HG03095 (cell line): ENCODE data around the gene COL26A1.

Experiments
- ATAC-seq: cut with Tn5 transposase; IDR thresholded peaks from one replicate; pipeline ENCODE4 v1.9.1; 2021; ENCODE audit warnings: moderate library complexity; ENCODE audit not compliant: unreplicated experiment

COL26A1 gene

DNA sequence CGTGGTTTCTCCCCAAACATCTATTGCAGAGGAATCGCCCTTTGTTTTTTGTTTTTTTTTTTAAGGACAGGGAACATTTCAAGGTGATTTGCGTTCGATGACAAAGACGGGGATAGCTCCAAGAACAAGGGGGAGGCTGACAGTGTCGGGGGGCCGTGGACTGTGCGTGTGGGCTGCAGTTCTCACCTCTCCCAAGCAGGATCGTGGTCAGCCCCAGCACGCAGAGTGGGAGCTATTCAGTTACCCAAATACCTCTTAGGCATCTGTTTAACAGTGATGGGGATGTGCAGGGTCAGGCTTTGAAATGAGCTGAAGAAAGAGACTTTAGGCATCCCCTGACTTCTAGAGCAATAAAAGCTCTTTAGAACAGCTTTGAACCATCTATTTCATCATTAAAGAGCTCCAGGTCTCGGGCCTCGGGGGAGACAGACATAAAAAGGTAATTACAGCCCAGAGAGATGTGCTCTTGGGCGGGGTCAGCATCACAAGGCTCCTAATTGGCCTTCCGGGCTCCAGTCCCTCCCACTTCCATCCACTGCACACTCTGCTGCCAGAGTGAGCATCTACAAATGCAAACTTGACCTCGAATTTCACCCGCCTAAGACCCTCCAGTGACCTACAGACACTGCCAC, 169.2 kb downstream of the COL26A1 start:
- ATAC-seq: no peak

- ATAC-seq: no peak
These were observed 169.9 kb downstream of the COL26A1 start for GRCh38 chr7:101532400-101533102.

DNA sequence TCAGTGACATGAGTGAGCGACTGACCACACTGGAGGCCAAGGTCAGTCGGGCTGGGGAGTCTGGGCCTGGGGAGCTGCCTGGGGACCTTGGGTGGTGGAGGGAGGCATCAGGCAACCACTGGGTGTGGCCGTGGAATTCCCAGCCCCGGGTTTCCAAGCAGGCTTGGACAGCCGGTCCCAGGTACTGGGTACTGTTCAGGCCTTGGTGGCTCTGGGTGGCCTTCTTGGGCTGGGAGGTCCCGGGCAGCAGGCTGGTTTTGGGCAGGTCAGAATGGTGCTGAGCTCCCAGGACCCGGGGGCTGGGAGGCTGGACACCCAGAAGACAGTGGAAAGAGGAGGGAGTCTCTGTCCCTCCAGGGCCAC, 170.4 kb downstream of the COL26A1 start:
- ATAC-seq: no peak

GRCh38 chr7:101534015-101534803, 171.5 kb downstream of the COL26A1 start:
- ATAC-seq: no peak

DNA sequence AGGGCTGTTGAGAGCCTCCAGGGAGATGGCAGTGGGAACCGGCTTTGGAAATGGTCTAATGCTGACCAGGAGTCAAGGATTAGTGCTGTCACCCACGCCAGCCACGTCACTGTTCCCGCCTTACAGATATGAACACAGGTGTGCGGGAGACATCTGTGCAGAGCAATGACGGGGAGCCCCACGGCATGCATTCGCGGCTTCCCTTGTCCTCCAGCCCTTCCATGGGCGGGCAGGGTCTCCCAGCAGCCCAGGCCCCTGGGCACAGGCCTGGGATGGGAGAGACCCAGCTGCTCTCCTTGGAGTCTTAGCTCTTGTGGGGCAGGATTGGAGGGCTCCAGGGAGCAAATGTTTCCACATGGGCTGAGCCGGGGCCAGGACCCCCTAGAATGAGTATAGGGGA, 172.2 kb downstream of the COL26A1 start:
- ATAC-seq: no peak

- ATAC-seq: no peak
These were observed 172.7 kb downstream of the COL26A1 start for GRCh38 chr7:101535351-101535751.

GRCh38 chr7:101536232-101536631, 173.6 kb downstream of the COL26A1 start:
- no peak for ATAC-seq

DNA sequence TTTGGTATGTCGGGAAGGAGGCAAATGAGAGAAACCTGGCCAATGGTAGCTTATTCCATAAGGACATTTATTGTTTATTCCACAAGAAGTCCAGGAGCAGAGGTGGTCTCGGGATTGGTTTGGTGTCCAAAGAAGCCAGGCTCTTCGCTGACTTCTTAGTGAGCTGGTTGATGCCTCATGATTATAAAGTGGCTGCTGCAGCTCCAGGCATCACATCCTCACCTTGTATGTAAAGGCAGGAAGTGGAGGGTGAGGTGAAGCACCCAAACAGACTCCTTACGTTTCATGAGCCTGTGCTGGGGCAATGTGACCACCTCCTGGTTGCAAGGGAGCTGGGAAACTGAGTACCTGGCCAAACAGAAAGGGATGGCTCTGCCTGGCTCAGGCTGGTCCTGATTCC, 174.0 kb downstream of the COL26A1 start:
- ATAC-seq: no peak

GRCh38 chr7:101537205-101537604, 174.5 kb downstream of the COL26A1 start:
- ATAC-seq: no peak

- ATAC-seq: no peak
These were observed 175.4 kb downstream of the COL26A1 start for GRCh38 chr7:101537935-101538595.

GRCh38 chr7:101538596-101539459, 176.2 kb downstream of the COL26A1 start:
- no peak for ATAC-seq

DNA sequence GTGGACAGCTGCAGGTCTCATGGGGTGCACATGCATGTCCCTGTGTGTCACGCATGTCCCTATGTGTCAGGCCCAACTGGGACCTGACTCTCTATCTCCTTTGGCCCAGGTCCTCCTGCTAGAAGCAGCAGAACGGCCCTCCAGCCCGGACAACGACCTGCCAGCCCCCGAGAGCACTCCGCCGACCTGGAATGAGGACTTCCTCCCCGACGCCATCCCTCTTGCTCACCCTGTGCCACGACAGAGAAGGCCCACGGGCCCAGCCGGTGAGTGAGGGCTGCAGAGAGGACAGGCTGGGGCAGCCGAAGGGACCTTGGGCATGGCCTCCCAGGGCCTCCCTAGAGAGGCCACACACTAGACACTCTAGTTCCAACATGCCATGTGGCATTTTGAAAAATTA, 177.1 kb downstream of the COL26A1 start:
- ATAC-seq: no peak

DNA sequence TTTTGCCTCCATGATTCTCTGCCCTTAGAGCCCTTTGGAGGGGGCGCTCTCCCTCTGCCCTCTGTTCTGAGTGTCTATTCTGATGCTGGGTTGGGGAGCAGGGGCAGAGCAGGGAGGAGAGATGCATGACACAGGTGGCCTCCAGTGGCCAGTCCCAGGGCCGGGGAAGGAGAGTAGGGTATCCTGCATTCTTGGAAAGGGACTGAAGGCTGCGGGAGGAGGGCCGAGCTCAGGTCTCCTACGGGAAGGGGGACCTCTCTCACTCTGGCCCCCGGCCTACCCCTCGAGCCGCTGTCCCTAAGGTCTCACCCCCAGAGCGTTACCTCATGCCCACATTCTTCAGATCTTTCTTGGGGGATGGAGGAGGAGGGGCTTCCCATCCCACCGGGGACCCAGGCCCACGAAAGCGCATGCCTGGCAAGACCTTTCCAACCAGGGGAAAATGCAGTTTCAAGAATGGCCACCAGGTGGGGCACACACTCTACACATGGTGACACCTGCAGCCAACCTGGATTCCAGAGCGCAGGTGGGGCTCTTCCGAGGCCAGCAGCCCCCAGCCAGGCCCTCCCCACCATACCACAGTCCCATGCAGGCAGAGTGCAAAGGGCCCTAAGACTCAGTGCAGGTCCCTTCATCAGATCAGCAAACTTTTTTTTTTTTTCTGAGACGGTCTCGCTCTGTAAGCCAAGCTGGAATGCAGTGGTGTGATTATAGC, 180.0 kb downstream of the COL26A1 start:
- no peak for ATAC-seq

GRCh38 chr7:101543242-101543766, 180.6 kb downstream of the COL26A1 start:
- no peak for ATAC-seq

DNA sequence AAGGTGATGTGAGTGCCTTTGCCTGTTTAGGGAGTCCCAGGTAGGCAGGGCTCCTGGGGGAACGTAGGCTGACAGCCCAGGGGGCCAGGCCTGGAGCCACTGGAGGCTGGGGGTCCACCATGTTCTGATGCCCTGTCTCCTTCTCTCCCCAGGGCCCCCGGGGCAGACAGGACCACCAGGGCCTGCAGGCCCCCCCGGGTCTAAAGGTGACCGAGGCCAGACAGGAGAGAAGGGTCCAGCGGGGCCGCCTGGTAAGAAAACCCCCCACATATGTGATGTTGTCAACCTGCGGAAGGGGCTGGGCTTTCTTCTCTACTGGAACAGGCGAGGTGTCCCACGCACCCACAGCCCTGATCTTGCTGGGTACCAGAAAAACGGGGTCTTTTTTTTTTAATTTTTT, 181.2 kb downstream of the COL26A1 start:
- no peak for ATAC-seq

- ATAC-seq: no peak
These were observed 182.9 kb downstream of the COL26A1 start for GRCh38 chr7:101545441-101546190.

- no peak for ATAC-seq
These were observed 183.7 kb downstream of the COL26A1 start for GRCh38 chr7:101546308-101546936.
